Astrocyte (in vitro differentiated cells and primary cell): ENCODE measurements around the gene KRT39. TPM values are rescaled to one million over a fixed set of nuclear protein-coding genes. Genes with fewer than 3 reads are reported as not detected.

Experiments
- DNase-seq: peaks from one replicate; pipeline ENCODE4 v3.0.0-alpha.2; 2010; ENCODE audit warnings: low read depth
- FAIRE-seq: peaks from 2 replicates; lab custom pipeline; 2011; peaks lifted over from hg19 to GRCh38; lab: Jason Lieb, UNC
- H2AFZ ChIP-seq: 2 replicates; pipeline ENCODE4 v1.6.0; 2012; ENCODE audit warnings: low read depth, low read length, inconsistent platforms
- H3K27ac ChIP-seq: 2 replicates; pipeline ENCODE4 v1.5.1; 2011; ENCODE audit warnings: low read depth, low read length, inconsistent platforms
- H3K27me3 ChIP-seq: 2 replicates; pipeline ENCODE4 v1.6.0; 2011; ENCODE audit warnings: low read length, inconsistent platforms; ENCODE audit not compliant: insufficient read depth
- H3K36me3 ChIP-seq: 2 replicates; pipeline ENCODE4 v1.5.1; 2011; ENCODE audit warnings: low read length, inconsistent platforms; ENCODE audit not compliant: insufficient read depth
- H3K4me1 ChIP-seq: 2 replicates; pipeline ENCODE4 v1.5.1; 2011; ENCODE audit warnings: low read length, inconsistent platforms; ENCODE audit not compliant: insufficient read depth
- H3K4me2 ChIP-seq: 2 replicates; pipeline ENCODE4 v1.6.0; 2012; ENCODE audit warnings: low read length, inconsistent platforms
- H3K4me3 ChIP-seq: 2 replicates; pipeline ENCODE4 v1.5.1; 2011; ENCODE audit warnings: low read depth, mild to moderate bottlenecking, low read length, inconsistent platforms; ENCODE audit not compliant: insufficient read depth
- H3K79me2 ChIP-seq: 2 replicates; pipeline ENCODE4 v1.6.0; 2012; ENCODE audit warnings: mild to moderate bottlenecking, low read length, inconsistent platforms; ENCODE audit not compliant: insufficient read depth
- H3K9ac ChIP-seq: 2 replicates; pipeline ENCODE4 v1.6.0; 2012; ENCODE audit warnings: mild to moderate bottlenecking, low read length, inconsistent platforms
- H3K9me3 ChIP-seq: 2 replicates; pipeline ENCODE4 v1.5.1; 2012; ENCODE audit warnings: low read depth, mild to moderate bottlenecking, low read length, inconsistent platforms; ENCODE audit not compliant: insufficient read depth
- H4K20me1 ChIP-seq: 2 replicates; pipeline ENCODE4 v1.6.0; 2012; ENCODE audit warnings: low read length, inconsistent platforms; ENCODE audit not compliant: insufficient read depth
- H3K27ac Mint-ChIP-seq: one replicate; pipeline ENCODE4 v1.8.0; 2021; ENCODE audit warnings: mild to moderate bottlenecking, mixed read lengths; ENCODE audit not compliant: unreplicated experiment
- H3K27me3 Mint-ChIP-seq: one replicate; pipeline ENCODE4 v1.8.0; 2021; ENCODE audit warnings: low read depth, mixed read lengths; ENCODE audit not compliant: unreplicated experiment
- H3K36me3 Mint-ChIP-seq: one replicate; pipeline ENCODE4 v1.8.0; 2021; ENCODE audit warnings: low read depth, mixed read lengths; ENCODE audit not compliant: unreplicated experiment
- H3K4me1 Mint-ChIP-seq: one replicate; pipeline ENCODE4 v1.8.0; 2021; ENCODE audit warnings: low read depth, mixed read lengths; ENCODE audit not compliant: unreplicated experiment
- H3K4me3 Mint-ChIP-seq: one replicate; pipeline ENCODE4 v1.8.0; 2021; ENCODE audit warnings: mild to moderate bottlenecking, moderate library complexity, mixed read lengths; ENCODE audit not compliant: unreplicated experiment
- H3K9me3 Mint-ChIP-seq: one replicate; pipeline ENCODE4 v1.8.0; 2021; ENCODE audit warnings: mild to moderate bottlenecking, mixed read lengths; ENCODE audit not compliant: unreplicated experiment
- CTCF ChIP-seq: IDR thresholded peaks from 2 replicates; pipeline ENCODE4 v1.5.1; 2011; ENCODE audit warnings: low read depth, mild to moderate bottlenecking, inconsistent platforms, low read length, moderate library complexity; ENCODE audit not compliant: insufficient read depth
- EZH2 ChIP-seq: IDR thresholded peaks from 2 replicates; pipeline ENCODE4 v1.6.1; 2012; ENCODE audit warnings: mild to moderate bottlenecking, low read length, inconsistent platforms; ENCODE audit not compliant: insufficient read depth
- total RNA-seq: library from RNA; stranded (reverse); gene quantifications from 2 replicates; pipeline ENCODE4 v1.2.1, GENCODE V29; 2021

The KRT39 gene
- total RNA-seq, 1 donor from 2014 or later = not detected

- Mint-ChIP-seq H3K27me3 (peaks cover 3% of the 10 kb centered on the region), H3K4me3 (no peak overlapping the region), H3K27ac (peak overlapping the region; percentile 92), H3K4me1 (peaks cover 26% of the 10 kb centered on the region), H3K9me3 (no peaks in the 10 kb centered on the region), H3K36me3 (no peaks in the 10 kb centered on the region)
- H3K9ac ChIP-seq = peak overlapping the region; percentile 70
- peak overlapping the region; percentile 43 for H3K4me2 ChIP-seq
- no peaks in the 10 kb centered on the region for H3K36me3 ChIP-seq
- peak; percentile 83 for DNase-seq
- no peaks in the 10 kb centered on the region for H3K9me3 ChIP-seq
- H3K79me2 ChIP-seq = no peaks in the 10 kb centered on the region
- H3K27ac ChIP-seq = peak overlapping the region; percentile 91
- H4K20me1 ChIP-seq = no peaks in the 10 kb centered on the region
- H2AFZ ChIP-seq = no peak overlapping the region
- no peaks in the 10 kb centered on the region for H3K27me3 ChIP-seq
- FAIRE-seq = peak; percentile 83
- H3K4me1 ChIP-seq = peaks cover 28% of the 10 kb centered on the region
- TF ChIP-seq CTCF (no peak), EZH2 (no peak)
- H3K4me3 ChIP-seq = no peak overlapping the region
Measured at GRCh38 chr17:40910441-40910841, 56.3 kb downstream of the KRT39 start.

- no peaks in the 10 kb centered on the region for H3K27me3 ChIP-seq
- H3K27ac ChIP-seq = peak overlapping the region; percentile 91
- Mint-ChIP-seq H3K4me1 (peaks cover 25% of the 10 kb centered on the region), H3K27me3 (peaks cover 3% of the 10 kb centered on the region), H3K36me3 (no peaks in the 10 kb centered on the region), H3K4me3 (no peak overlapping the region), H3K9me3 (no peaks in the 10 kb centered on the region), H3K27ac (peak overlapping the region; percentile 92)
- H3K36me3 ChIP-seq = no peaks in the 10 kb centered on the region
- H3K79me2 ChIP-seq = no peaks in the 10 kb centered on the region
- no peak overlapping the region for H2AFZ ChIP-seq
- peaks cover 25% of the 10 kb centered on the region for H3K4me1 ChIP-seq
- no peak overlapping the region for H3K4me3 ChIP-seq
- no peaks in the 10 kb centered on the region for H4K20me1 ChIP-seq
- no peaks in the 10 kb centered on the region for H3K9me3 ChIP-seq
- FAIRE-seq (no peak), DNase-seq (peak; percentile 55)
- TF ChIP-seq EZH2 = no peak
- no peak for TF ChIP-seq CTCF
- peak overlapping the region; percentile 43 for H3K4me2 ChIP-seq
- peak overlapping the region; percentile 70 for H3K9ac ChIP-seq
Measured at GRCh38 chr17:40909755-40910154, 57.0 kb downstream of the KRT39 start.

GRCh38 chr17:40909351-40909750 lies 57.4 kb downstream of the KRT39 start:
- Mint-ChIP-seq H3K36me3 (no peaks in the 10 kb centered on the region), H3K27ac (peak overlapping the region; percentile 92), H3K27me3 (peaks cover 3% of the 10 kb centered on the region), H3K9me3 (no peaks in the 10 kb centered on the region), H3K4me3 (no peak overlapping the region), H3K4me1 (peaks cover 25% of the 10 kb centered on the region)
- Histone ChIP-seq H3K4me1 (peaks cover 21% of the 10 kb centered on the region), H4K20me1 (no peaks in the 10 kb centered on the region), H2AFZ (no peak overlapping the region), H3K79me2 (no peaks in the 10 kb centered on the region), H3K36me3 (no peaks in the 10 kb centered on the region), H3K4me3 (no peak overlapping the region), H3K27ac (peak overlapping the region; percentile 91), H3K27me3 (no peaks in the 10 kb centered on the region), H3K9ac (peak overlapping the region; percentile 70), H3K4me2 (peak overlapping the region; percentile 43), H3K9me3 (no peaks in the 10 kb centered on the region)
- TF ChIP-seq EZH2 = no peak
- peak; percentile 88 for TF ChIP-seq CTCF
- peak; percentile 92 for DNase-seq
- FAIRE-seq = peak; percentile 95
